Activated CD4-positive, alpha-beta T cell treated with anti-CD3 and anti-CD28 coated beads, Interleukin-2, amount 50 U/mL, for 4 hours (primary cell): ENCODE measurements around the gene KLHL3.
A peak's percentile ranks its signal among the peaks of the same experiment; 100 is the strongest.
"Not testable (repeated sequence)": the region's sequence is repeated elsewhere in the genome, so short reads cannot be mapped to it uniquely, and the experiment has no call there.

Source experiments
- DNase-seq, 2 experiments: peaks; one replicate each; pipeline ENCODE4 v3.0.0-alpha.2; 2020

Gene KLHL3

GRCh38 chr5:137665678-137666460 is 70.0 kb downstream of the KLHL3 start:
- peak in 1 of 2 experiments; percentile 2 for DNase-seq

- peak; percentile 65 to 74 for DNase-seq
Measured at GRCh38 chr5:137660349-137660817, 75.5 kb downstream of the KLHL3 start.

DNA sequence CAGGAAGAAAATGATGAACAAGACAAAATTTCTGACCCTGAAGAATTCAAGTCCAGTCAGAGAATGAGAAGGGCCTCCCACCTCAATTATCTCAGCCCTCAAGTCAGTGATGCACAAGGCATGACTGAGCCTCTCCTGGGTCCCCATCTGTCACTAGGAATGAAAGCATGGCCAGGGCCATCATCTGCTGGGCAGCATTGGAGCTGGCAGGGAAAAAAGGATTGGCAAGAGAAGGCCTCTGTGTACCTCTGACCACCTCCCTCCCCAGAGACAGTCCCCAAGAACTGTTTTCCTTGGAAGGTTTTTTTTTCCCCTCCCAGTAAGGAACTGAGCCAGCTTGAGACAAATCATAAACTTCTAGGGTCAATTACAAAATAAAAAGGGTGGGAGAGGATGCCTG is 76.7 kb downstream of the KLHL3 start:
- DNase-seq, result no peak

DNA sequence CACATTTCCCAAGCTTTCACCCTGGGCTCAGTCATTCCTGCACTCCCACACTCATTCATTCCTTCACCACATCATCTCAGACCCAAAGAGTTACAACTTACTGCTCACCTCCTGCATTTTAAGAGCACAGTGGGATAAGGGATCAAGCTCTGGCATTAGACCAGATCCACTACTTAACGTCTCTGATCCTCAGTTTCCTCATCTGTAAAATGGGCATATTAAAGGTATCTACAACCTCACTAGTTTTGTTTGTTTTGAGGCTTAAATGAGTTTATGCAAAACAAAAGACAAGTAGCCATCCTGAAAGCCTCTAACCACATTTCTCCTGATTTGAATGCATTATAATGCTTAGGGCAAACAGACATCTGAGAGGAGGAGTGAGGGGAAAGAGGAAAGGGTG is 77.6 kb downstream of the KLHL3 start:
- no peak for DNase-seq

- DNase-seq, result no peak
Measured at GRCh38 chr5:137657073-137657472, 78.8 kb downstream of the KLHL3 start.

DNA sequence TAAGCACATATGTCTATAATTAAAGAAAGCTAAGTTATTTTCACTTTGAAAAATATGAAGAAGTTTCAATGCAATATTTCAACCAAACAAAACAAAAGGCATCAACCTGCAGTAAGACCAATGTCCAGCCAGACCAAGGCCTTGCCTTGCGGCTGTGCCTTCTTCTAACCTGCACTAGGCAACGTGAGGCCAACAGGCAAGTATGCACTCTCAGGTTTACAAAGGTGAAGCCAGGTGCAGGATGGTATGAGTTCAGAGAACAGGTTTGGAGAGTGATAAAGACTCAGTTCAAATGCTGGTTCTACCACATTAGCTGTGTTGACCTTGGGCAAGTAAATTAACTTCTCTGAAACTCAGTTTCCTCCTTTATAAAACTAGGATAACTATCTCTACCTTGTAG is 79.3 kb downstream of the KLHL3 start:
- no peak for DNase-seq

DNA sequence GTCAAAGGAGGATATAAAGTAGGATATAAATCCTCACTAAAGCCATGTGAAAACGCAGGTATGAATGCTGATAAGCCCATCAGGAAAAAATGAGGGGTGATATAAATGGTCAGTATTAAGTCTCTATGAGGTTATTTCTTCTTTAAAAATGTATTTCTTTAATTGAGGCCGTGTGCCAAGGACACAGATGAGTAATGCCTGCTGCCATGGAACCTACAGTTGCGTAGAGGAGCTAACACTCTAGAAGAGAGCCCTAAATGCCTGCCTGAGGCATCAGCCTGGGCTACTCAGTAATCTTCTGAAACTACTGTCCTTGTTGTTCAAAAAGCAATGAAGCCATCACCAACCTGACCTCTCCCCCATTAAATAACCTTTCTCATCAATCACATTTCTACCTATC is 84.9 kb downstream of the KLHL3 start:
- no peak for DNase-seq

GRCh38 chr5:137649228-137649935 is 86.5 kb downstream of the KLHL3 start:
- DNase-seq, result no peak

- no peak for DNase-seq
Measured at GRCh38 chr5:137648361-137648760, 87.5 kb downstream of the KLHL3 start.

- DNase-seq, result no peak
Measured at GRCh38 chr5:137647401-137647800, 88.5 kb downstream of the KLHL3 start.

- DNase-seq, result no peak
Measured at GRCh38 chr5:137646761-137647160, 89.1 kb downstream of the KLHL3 start.

GRCh38 chr5:137643081-137643480 is 92.8 kb downstream of the KLHL3 start:
- DNase-seq, result not testable (repeated sequence)

DNA sequence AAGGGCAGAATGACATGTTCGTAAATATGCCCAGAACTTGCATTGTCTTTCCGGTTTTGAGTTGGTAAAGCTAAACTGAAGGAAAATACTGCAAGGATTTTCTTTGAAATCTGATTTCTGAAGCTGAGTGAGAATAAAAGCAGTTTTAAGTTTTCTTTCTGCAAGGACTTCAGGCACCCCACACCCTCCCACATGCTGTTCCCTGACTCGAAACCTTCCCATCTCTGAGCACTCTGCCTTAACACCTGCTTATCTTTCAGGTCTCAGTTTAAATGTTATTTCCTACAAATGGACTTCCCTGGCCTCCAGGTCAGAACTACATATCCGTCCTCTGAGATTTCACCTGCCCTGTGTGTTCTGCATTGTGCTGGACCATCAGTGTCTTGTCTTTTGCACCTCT is 93.8 kb downstream of the KLHL3 start:
- no peak for DNase-seq

- no peak for DNase-seq
Measured at GRCh38 chr5:137641148-137641547, 94.7 kb downstream of the KLHL3 start.

DNA sequence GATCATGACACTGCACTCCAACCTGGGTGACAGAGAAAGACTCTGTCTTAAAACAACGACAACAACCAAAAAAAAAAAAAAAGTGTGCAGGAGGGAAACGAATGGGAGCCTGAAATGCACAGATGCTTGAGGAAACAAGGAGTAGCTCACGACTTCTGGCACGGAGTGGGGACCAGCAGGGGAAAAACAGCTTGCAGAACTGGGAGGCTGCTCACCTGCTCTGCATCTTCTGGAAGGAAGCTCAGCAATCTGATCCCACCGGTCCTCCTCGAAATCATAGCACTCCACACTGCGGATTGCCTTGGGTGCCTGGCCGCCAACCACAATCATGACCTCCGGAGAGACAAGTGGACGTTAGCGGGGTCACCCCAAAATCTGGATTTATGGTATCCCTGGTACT is 96.2 kb downstream of the KLHL3 start:
- DNase-seq, result no peak

GRCh38 chr5:137638841-137639240 is 97.0 kb downstream of the KLHL3 start:
- no peak for DNase-seq

GRCh38 chr5:137636830-137637714 is 98.8 kb downstream of the KLHL3 start:
- DNase-seq, result no peak

GRCh38 chr5:137636099-137636498 is 99.8 kb downstream of the KLHL3 start:
- DNase-seq, result no peak

DNA sequence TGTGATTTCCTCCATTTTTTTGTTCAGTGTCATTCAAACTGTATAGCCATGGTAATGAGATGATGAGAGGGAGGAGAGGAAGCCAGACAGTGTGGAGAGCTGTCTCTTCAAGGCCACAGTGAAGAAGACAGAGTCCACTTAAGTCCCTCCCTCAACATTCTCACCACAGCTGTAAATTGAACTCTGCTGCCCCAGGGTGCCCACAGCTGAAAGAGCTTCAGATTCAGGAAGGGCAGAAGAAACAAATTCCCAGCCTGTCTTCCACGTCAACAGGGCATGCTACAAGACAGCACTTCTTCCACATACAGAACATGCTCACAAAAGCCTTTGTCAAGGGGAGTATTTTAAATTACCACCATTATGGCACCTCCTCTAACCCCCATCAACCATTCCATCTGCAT is 100.4 kb downstream of the KLHL3 start:
- no peak for DNase-seq

GRCh38 chr5:137633896-137634295 is 102.0 kb downstream of the KLHL3 start:
- no peak for DNase-seq

DNA sequence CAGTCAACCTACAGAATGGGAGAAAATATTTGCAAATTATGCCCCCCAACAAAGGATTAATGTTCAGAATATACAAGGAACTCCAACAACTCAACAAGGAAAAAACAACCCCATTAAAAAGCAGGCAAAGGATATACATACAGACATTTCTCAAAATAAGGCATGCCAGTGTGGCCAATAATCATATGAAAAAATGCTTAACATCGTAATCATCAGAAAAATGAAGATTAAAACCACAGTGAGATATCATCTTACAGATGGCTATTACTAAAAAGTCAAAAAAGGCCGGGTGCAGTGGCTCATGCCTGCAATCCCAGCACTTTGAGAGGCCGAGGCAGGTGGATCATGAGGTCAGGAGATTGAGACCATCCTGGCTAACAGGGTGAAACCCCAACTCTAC is 103.2 kb downstream of the KLHL3 start:
- no peak for DNase-seq

- DNase-seq, result no peak
Measured at GRCh38 chr5:137631453-137631852, 104.4 kb downstream of the KLHL3 start.

- no peak for DNase-seq
Measured at GRCh38 chr5:137630972-137631370, 104.9 kb downstream of the KLHL3 start.
